GM23338 (cell line): ENCODE results near the gene TMEM256.
"Not testable (repeated sequence)": the region's sequence is repeated elsewhere in the genome, so short reads cannot be mapped to it uniquely, and the experiment has no call there.

Experiments used
- EZH2 ChIP-seq: fragments of 200-600 bp; sonication (generic); IDR thresholded peaks from one replicate; pipeline ENCODE4 v1.8.0; 2017; ENCODE audit warnings: antibody characterized with exemption, mild to moderate bottlenecking, low read depth; ENCODE audit not compliant: unreplicated experiment
- JUNB ChIP-seq: IDR thresholded peaks from one replicate; pipeline ENCODE4 v1.6.1; 2016; ENCODE audit warnings: antibody characterized with exemption; ENCODE audit not compliant: unreplicated experiment
- POLR2AphosphoS5 ChIP-seq: IDR thresholded peaks from 2 replicates; pipeline ENCODE4 v1.6.1; 2016; ENCODE audit warnings: antibody characterized with exemption, low read depth
- TF ChIP-seq, protein P1 (sequence below), 2 experiments: fragments of 200-600 bp in 1 of 2; sonication (generic) in 1 of 2; conservative IDR thresholded peaks; 2 replicates each; pipeline versions ENCODE4 v1.5.1 to v1.6.1; 2016 to 2017; ENCODE audit warnings: antibody characterized with exemption in 2 of 2, low read depth in 2 of 2, mild to moderate bottlenecking in 2 of 2, moderate library complexity in 1 of 2
- TF ChIP-seq, protein P2 (sequence below): IDR thresholded peaks from one replicate; pipeline ENCODE4 v1.6.1; 2018; ENCODE audit warnings: antibody characterized with exemption; ENCODE audit not compliant: unreplicated experiment

DNA sequence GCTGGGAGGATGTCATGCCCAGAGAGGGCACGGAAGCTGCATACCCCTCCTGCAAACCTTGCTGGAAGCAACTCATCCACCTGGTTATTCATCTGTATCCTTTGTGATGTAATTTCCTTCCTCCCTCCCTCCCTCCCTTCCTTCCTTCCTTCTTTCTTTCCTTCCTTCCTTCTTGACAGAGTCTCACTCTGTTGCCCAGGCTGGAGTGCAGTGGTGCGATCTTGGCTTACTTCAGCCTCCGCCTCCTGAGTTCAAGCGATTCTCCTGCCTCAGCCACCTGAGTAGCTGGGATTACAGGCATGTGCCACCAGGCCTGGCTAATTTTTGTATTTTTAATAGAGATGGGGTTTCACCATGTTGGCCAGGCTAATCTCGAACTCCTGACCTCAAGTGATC is 35.3 kb downstream of the TMEM256 start:
- TF ChIP-seq, protein P1, sequence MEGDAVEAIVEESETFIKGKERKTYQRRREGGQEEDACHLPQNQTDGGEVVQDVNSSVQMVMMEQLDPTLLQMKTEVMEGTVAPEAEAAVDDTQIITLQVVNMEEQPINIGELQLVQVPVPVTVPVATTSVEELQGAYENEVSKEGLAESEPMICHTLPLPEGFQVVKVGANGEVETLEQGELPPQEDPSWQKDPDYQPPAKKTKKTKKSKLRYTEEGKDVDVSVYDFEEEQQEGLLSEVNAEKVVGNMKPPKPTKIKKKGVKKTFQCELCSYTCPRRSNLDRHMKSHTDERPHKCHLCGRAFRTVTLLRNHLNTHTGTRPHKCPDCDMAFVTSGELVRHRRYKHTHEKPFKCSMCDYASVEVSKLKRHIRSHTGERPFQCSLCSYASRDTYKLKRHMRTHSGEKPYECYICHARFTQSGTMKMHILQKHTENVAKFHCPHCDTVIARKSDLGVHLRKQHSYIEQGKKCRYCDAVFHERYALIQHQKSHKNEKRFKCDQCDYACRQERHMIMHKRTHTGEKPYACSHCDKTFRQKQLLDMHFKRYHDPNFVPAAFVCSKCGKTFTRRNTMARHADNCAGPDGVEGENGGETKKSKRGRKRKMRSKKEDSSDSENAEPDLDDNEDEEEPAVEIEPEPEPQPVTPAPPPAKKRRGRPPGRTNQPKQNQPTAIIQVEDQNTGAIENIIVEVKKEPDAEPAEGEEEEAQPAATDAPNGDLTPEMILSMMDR (conservative IDR thresholded peaks at IDR 0.05; ENCODE audit: low read depth in 2 of 2), result not testable (repeated sequence)
- not testable (repeated sequence) for TF ChIP-seq POLR2AphosphoS5, EZH2, JUNB
- TF ChIP-seq, protein P2, sequence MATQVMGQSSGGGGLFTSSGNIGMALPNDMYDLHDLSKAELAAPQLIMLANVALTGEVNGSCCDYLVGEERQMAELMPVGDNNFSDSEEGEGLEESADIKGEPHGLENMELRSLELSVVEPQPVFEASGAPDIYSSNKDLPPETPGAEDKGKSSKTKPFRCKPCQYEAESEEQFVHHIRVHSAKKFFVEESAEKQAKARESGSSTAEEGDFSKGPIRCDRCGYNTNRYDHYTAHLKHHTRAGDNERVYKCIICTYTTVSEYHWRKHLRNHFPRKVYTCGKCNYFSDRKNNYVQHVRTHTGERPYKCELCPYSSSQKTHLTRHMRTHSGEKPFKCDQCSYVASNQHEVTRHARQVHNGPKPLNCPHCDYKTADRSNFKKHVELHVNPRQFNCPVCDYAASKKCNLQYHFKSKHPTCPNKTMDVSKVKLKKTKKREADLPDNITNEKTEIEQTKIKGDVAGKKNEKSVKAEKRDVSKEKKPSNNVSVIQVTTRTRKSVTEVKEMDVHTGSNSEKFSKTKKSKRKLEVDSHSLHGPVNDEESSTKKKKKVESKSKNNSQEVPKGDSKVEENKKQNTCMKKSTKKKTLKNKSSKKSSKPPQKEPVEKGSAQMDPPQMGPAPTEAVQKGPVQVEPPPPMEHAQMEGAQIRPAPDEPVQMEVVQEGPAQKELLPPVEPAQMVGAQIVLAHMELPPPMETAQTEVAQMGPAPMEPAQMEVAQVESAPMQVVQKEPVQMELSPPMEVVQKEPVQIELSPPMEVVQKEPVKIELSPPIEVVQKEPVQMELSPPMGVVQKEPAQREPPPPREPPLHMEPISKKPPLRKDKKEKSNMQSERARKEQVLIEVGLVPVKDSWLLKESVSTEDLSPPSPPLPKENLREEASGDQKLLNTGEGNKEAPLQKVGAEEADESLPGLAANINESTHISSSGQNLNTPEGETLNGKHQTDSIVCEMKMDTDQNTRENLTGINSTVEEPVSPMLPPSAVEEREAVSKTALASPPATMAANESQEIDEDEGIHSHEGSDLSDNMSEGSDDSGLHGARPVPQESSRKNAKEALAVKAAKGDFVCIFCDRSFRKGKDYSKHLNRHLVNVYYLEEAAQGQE, result not testable (repeated sequence)
